NCI-H748 (cell line): ENCODE results near the gene CIBAR2.
"Not testable (repeated sequence)": the region's sequence is repeated elsewhere in the genome, so short reads cannot be mapped to it uniquely, and the experiment has no call there.

Source experiments
- DNase-seq: peaks from one replicate; lab custom pipeline; 2025; ENCODE audit not compliant: unreplicated experiment; lab: John Stamatoyannopoulos, UW

CIBAR2 gene

GRCh38 chr16:85128079-85128837 is 16.0 kb upstream of the CIBAR2 start:
- DNase-seq, result no peak

GRCh38 chr16:85127379-85127723 is 15.1 kb upstream of the CIBAR2 start:
- DNase-seq, result no peak

GRCh38 chr16:85126705-85127378 is 14.6 kb upstream of the CIBAR2 start:
- no peak for DNase-seq

GRCh38 chr16:85126394-85126704 is 14.1 kb upstream of the CIBAR2 start:
- DNase-seq, result no peak

GRCh38 chr16:85125570-85126393 is 13.5 kb upstream of the CIBAR2 start:
- DNase-seq, result no peak

- no peak for DNase-seq
Measured at GRCh38 chr16:85124636-85125346, 12.5 kb upstream of the CIBAR2 start.

- no peak for DNase-seq
Measured at GRCh38 chr16:85123891-85124635, 11.8 kb upstream of the CIBAR2 start.

- not testable (repeated sequence) for DNase-seq
Measured at GRCh38 chr16:85123441-85123840, 11.2 kb upstream of the CIBAR2 start.

GRCh38 chr16:85120006-85120340 is 7.7 kb upstream of the CIBAR2 start:
- DNase-seq, result no peak

- no peak for DNase-seq
Measured at GRCh38 chr16:85117418-85117817, 5.1 kb upstream of the CIBAR2 start.

GRCh38 chr16:85114909-85115567 is 2.8 kb upstream of the CIBAR2 start:
- DNase-seq, result peak; percentile 71

GRCh38 chr16:85113913-85114312 is 1.6 kb upstream of the CIBAR2 start:
- no peak for DNase-seq

GRCh38 chr16:85113168-85113733 is 979 bp upstream of the CIBAR2 start:
- DNase-seq, result no peak

GRCh38 chr16:85111184-85111583 is 1.1 kb downstream of the CIBAR2 start:
- no peak for DNase-seq

- DNase-seq, result no peak
Measured at GRCh38 chr16:85110105-85110504, 2.2 kb downstream of the CIBAR2 start.

- no peak for DNase-seq
Measured at GRCh38 chr16:85107532-85107931, 4.7 kb downstream of the CIBAR2 start.

GRCh38 chr16:85107083-85107482 is 5.2 kb downstream of the CIBAR2 start:
- DNase-seq, result no peak

GRCh38 chr16:85105475-85105874 is 6.8 kb downstream of the CIBAR2 start:
- peak; percentile 88 for DNase-seq

- peak; percentile 9 for DNase-seq
Measured at GRCh38 chr16:85104821-85105391, 7.4 kb downstream of the CIBAR2 start.

- no peak for DNase-seq
Measured at GRCh38 chr16:85104147-85104546, 8.1 kb downstream of the CIBAR2 start.
